Stimulated activated CD8-positive, alpha-beta memory T cell treated with anti-CD3 and anti-CD28 coated beads, Interleukin-4, amount 100 ng/mL, for 48 hours (primary cell): ENCODE measurements around the gene F12.
"Not testable (repeated sequence)": the region's sequence is repeated elsewhere in the genome, so short reads cannot be mapped to it uniquely, and the experiment has no call there.

Source experiments
- DNase-seq: peaks from one replicate; pipeline ENCODE4 v3.0.0-alpha.2; 2020

Gene F12

DNA sequence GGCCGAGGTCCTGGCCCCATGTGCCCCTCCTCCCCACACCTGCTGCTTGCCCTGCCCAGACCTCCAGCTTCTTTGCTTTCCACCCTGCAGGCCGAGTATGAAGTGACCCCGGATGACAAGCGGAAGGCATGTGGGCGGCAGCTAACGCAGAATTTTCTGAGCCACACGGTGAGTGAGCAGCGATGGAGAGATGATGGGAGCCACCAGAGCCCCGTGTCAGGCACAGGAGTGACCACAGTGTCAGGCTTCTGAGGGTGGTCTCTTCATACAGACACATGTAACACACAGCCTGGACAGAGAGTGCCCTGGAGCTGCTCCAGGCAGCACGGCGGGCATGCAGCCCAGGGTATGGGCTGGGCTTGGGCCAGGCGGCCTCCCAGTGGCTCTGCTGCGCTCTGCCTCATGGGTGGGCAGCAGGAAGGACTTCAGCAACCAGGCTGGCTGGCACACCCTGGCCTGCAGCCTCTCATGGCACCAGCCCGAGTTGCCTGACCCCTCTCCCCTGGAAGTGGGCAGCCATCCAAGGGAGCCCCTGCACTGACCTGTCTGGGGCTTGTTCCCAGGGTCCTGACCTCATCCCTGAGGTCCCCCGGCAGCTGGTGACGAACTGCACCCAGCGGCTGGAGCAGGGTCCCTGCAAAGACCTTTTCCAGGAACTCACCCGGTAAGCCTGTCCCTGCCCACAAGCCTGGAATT, 22.9 kb upstream of the F12 start:
- peak; percentile 79 for DNase-seq

DNA sequence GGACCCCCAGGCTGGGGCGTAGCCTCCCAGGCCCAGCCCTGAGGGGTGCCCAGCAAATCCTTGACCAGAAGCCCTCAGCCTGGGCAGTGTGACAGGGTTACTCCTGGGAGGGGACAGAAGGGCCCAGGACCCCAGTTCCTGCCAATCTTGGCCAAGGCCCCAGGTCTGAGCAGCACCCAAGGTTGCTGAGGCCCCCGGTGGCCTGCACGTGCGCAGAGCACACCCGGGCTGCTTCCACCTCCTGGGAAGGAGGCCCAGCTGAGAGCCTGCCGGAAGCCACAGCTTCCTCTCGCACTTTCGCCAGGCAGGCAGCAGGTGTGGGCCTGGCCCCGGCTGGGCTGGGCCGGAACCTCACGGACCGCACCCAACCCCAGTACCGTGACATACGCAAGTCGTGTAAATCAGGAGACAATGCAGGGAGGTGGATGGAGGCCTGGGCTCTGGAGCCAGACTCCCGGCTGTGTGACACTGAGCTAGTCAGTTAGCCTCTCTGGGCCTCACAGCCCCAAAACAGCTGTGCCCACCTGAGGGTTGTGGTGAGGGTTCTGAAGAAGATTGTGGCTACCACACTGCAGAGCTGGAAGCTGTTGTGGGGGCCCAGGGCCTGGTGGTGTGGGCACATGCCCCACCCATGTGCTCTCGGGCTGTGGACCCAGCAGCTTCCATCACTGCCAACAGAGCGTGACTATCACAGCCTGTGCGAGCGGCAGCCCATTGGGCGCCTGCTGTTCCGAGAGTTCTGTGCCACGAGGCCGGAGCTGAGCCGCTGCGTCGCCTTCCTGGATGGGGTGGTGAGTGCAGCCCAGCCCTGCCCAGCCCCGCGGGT, 22.2 kb upstream of the F12 start:
- DNase-seq, result peak; percentile 89

DNA sequence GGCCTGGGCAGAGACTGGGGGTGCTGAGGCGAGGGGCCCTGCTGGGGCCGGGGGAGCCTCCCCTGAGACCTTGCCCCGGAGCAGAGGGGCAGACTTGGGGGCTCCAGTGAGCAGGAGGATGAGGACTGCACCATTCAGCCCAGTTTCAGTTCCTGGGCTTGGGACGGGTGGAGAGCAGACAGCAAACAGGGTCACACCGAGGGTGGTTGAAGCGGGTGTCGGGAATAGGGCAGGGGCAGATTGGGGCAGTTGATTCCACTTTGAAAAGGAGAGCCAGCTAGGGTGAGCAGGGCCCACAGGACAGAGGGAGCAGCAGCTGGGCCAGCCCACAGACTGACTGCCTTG, 21.6 kb upstream of the F12 start:
- DNase-seq, result no peak

DNA sequence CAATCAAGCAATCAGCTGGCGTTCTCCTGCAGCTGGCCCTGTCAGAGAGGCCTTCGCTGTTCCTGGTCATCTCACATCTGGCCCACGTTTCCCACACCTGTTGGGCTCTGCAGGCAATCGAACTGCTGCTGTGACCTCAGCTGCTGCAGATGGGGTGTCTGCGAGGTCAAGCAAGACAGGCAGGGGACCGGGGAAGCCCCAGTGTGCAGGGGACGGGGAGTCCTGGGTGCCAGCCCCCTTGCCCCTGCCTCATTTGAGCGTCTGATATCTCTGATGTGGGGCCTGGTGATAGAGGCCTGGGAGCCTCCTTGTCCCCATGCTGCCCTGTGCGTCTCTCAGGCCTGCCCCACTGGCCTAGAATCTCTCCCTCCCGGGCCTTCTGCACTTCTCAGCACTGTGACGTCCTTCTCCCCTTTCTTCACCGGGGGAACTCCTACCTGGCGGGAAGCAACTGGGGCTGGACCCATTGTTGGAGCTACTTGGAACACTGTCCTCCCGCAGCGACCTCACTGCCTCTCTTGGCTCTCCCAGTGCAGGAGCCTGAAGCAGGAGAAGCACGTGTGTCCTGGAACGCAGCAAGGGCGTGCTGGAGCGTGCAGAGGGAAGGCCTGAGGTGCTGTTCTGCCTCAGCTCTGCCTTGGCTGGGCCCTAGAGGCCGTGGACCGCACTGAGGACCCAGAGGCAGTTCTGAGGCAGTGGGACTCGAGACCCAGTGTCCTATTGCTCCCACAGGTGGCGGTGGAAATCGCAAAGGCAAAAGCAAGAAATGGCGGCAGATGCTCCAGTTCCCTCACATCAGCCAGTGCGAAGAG, 21.0 kb upstream of the F12 start:
- no peak for DNase-seq

DNA sequence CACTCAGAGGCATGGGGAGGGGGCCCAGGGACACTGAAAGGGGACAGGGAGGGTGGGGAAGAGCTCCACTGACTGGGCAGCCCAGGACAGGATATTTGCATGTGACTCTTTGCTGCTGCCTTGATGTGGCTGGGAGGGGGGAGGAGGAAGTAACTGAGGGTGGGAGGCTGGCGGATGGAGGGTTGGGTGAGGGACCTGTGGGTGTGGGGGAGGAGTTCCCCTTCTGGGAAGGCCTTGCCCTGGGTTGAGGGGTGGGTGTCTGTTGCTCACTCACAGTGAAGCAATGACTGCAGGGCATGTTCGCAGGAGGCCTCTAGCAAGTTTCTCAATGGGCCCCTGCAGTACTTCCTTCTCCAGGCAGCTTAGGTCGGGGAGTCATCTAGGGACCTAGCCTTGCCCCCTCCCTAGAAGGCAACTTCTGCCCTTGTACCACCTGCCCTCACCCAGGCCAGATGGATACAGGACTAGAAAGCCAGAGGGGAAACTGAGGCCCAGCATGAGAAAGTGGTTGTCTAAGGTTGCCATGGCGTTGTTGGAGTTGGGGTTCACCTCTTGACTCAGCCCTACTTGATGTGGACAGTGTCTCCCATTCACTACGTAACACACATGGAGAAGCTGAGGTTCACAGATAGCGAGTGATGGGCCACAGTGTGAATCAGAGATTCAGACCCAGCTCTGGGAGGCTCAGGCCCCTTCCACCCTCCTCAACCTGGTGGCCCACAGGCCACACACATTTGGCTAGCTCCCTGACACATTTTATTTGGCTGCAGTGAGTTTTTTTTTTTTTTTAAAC, 20.1 kb upstream of the F12 start:
- peak; percentile 92 for DNase-seq

DNA sequence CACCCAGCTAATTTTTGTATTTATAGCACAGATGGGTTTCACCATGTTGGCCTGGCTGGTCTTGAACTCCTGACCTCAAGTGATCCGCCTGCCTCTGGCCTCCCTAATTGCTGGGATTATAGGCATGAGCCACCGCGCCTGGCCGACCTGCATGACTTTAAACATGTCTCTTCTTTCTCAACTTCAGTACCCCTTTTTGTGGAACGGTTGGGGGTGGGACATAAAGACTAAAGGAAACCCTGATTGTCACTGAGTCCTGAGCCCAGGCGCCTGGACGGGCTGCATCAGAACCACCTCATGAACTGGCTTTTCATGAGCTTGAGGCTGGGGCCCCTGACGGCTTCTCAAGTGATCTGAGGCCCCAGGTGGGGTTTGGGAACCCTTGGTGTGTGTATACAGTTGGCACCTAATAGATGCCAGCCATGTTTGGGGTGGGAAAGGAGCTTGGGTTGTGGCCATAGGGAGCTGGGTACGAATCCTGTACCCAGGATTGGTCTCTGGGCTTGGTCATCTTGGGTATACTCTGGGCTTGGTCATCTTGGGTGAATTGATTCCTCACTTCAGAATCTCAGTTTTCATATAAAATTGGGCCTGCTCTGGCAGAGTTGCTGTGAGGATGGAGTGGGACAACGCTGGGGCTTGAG, 19.3 kb upstream of the F12 start:
- no peak for DNase-seq

DNA sequence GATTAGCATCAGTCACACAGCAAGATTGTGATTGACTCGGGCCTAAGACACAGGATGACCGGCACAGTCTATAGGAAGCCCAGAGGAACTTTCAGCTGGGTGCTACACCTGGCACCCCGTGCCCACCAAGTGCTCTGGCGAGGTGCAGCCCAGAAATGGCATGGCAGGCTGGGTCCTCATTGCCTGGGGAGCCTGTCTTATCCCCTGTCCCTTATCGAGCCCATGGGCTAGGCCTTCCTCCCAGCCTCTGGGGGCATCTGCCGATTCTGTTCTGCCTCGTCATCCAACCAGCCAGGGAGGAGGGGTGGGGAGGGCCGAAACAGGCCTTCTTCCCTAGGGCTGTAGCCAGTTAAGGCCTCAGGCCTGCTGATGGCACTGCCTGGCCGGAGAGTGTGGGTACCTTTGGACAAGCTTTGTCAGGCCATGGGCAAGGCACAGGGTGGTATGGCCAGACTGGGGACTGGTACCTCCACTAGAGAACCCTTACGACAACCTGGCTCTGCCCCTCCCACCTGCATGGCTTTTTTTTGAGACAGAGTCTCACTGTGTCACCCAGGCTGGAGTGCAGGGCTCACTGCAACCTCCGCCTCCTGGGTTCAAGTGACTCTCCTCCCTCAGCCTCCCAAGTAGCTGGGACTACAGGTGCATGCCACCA, 18.7 kb upstream of the F12 start:
- DNase-seq, result peak; percentile 70

DNA sequence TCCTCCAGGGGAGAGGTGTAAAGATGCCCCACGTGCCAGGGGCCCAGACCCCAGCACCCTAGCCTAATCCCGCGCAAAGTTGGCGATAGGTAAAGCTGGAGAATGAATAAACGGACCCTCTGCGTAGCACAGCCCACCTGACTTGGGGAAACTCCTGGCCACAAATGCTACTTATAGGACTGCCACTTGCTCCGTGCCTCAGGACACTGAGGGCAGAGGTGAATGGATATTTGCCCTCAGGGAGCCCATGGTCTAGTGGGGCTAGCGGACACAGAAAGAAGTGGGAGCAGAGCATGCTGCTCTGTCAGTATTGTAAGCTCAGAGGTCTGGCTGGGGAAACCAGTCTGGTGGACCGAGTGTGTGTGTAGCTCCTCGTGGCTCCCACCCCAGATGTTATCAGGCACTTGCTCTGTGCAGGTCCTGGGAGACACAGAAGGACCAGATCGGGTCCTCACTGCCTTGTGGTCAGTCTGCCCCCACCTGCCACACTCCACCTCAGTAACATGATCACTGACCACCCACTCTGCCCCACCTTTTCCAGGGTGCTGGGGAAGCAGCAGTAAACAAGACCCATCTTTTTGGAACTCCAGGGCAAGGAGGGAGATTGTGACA, 18.0 kb upstream of the F12 start:
- DNase-seq, result no peak

DNA sequence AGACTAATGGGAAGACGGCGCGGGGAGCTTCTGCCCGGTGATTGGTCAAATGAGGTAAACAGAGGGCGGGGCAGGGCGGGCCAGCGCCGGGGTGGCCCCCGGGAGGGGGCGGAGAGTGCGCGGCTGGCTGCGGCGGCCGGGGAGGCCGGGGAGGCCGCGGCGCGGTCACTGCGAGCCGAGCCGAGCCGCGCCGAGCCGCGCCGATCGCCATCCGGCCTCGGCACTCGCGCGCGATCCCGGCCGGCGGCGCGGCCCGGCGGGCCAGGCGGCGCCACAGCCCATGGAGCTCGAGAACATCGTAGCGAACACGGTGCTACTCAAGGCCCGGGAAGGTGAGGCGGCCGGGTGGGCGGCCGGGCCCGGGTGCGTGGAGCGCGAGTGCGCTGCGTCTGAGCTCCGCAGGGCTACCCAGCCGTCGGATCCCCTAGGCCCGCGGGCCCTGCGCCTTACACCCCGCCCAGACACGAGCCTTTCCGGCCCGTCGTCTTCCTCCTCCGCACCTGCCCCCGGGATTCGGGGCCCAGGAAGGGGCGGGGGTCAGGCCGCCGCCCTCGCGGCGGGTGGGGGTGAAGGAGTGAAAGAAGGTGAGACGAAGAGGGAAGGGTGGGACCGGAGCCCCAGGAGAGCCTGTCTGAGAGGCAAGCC, 17.3 kb upstream of the F12 start, which contains the start of gene GRK6:
Gene GRK6, plus strand, starts transcription at position 111 of the 645 bp plus-strand sequence. Its CDS starts 170 bp downstream, at position 281.
- peak; percentile 75 for DNase-seq

DNA sequence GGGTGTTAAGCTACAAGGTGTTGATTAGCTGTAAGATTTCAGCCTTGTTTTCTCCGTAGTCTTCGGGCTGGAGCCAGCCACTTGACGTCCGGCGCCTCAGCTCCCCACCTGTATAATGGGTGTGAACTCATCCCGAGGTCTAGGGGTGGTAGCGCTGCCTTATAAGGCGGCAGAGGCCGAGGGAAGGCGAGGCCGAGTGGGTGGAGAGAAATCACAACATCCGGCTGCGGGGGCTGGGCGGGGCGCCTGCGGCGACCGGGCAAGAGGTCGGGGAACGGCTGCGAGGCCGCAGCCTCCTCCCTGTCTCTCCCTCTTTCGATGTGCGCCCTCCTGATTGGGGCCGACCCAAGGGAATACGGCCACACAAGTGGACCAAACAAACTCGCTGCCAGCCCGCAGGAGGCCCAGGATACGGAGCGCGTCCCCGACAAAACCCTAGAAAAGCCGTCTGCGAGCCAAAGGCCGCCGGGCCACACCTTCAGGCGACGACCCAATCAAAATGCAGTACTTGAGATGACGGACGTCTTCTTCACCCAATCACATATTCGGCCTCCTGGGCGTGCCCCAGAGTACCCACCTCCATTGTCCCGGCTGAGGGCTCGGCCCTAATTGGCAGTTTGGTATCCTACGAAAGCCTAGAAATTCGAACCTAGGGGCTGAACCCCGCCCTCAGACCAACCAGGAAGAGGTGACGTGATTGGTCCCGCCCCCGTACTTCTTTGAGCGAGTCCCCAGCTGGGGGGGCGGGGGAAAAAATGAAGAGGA, 16.6 kb upstream of the F12 start:
- DNase-seq, result peak; percentile 100

DNA sequence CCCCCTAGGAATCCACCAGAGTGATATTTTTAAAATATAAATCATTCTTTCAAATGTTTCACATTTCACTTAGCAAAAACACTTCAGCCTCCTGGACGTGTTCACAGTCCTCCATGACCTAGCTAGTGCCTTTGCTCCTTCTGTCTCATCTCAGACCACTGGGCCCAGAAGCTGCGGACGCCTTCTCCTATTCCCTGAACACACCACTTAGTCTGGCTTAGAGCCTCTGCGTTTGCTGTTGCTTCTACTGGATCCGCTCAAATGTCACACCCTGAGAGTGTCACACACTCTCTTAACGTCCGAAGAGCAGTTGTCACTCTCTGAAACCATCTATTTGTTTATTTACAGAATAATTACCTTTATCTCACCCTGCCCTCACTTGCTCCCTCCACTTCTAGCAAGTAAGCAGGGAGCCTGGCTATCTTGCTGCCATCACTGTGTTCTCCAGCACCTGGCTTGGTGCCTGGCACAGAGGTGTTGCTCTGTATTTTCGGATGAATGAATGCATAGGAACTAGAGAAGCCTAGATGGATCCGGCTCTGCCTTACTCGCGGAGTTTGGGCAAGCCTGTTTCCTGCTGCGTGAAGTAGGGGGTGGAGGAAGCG, 15.9 kb upstream of the F12 start:
- DNase-seq, result no peak

DNA sequence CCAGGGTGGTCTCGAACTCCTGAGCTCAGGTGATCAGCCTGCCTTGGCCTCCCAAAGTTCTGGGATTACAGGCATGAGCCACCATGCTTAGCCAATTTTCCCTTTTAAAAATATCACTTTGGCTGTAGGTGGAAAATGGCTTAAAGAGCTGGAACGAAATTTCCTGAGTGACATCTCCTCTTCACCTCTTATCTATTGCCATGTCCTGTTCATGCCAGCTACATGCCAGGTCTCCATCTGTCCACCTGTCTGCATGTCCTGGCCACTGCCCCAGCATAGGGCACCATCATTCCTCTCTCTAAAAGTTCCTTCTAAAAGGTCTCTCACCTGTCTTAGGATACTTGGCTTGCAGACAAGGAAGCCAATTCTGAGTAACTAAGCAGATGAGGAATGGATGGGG, 14.3 kb upstream of the F12 start:
- no peak for DNase-seq

DNA sequence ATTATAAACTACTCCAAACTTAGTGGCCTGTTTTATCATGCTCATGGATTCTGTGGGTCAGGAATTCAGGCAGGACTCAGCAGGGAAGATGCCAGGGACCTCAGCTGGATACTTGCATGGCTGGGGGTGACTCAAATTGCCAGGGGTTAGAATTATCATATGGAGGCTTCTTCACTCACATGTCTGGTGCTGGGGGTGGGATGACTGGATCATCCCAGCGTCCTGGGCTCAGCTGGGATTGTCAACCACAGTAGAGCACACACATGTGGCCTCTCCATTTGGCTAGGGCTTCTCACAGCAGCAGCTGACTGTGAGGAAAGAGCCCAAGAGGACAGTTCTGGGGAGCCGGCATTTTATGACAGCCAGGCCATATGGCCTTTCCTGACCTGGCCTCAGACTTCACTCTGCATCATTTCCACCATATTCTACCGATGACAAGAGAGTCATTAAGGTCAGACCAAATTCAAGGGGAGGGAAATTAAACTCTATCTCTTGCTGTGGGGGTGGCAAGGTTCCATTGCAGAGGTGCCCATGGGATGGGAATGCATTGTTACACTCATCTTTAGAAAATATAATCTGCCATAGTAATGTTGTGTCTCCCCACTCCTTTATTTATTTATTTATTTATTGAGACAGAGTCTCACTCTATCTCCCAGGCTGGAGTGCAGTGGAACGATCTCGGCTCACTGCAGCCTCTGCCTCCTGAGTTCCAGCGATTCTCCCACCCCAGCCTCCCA, 11.9 kb upstream of the F12 start:
- no peak for DNase-seq

DNA sequence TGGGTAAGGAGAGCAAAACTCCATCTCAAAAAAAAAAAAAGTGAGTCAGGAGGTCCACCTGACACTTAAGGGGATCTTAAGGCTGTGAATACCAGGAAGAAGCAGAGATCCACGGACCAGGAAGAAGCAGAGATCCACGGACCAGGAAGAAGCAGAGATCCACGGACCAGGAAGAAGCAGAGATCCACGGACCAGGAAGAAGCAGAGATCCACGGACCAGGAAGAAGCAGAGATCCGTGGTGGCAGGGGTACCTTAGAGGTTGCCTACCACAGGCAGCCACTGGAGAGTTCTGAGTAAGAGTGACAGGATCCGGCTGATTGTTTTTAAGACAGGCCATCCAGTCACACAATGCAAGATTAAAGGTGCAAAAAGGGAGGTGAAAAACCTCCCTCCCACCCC, 11.1 kb upstream of the F12 start:
- DNase-seq, result not testable (repeated sequence)

DNA sequence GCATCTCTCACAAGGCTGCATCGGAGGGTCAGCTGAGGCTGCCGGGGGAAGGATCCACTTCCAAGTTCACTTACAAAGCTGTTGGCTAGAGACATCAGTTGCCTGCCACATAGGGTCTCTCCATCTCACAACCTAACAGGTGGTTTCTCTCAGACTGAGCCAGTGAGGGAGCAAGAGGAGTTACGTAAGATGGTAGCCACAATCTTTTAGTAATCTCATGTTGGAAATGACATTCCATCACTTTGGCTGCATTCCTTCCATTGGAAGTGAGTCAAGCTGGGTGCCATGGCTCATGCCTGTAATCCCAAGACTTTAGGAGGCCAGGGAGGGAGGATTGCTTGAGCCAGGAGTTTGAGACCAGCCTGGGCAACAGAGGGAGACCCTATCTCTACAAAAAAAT, 9.7 kb upstream of the F12 start:
- DNase-seq, result no peak

DNA sequence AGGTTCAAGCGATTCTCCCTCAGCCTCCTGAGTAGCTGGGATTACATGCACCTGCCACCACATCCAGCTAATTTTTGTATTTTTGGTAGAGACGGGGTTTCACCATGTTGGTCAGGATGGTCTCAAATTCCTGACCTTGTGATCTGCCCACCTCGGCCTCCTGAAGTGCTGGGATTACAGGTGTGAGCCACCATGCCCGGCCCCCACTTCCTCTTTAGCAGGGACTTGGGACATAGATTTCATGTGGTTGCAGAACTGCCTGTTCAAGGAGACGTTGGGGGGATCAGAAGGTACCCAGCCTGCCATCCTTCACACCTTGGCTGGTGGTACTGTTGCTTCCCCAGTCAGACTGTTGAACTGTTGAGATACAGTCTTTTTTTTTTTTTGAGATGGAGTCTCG, 7.7 kb upstream of the F12 start:
- DNase-seq, result not testable (repeated sequence)

DNA sequence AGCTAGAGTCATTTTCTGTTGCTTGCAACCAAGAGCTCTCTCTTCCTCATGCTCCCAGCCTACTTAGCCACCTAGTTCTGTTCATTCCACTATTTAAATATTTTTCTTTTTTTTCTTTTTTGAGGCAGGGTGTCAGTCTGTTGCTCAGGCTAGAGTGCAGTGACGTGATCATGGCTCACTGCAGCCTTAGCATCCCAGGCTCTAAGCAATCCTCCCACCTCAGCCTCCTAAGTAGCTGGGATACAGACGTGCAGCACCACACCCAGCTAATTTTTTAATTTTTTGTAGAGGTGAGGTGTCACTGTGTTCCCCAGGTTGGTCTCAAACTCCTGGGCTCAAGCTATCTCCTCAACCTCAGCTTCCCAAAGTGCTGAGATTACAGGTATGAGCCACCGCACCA, 5.1 kb upstream of the F12 start:
- no peak for DNase-seq

DNA sequence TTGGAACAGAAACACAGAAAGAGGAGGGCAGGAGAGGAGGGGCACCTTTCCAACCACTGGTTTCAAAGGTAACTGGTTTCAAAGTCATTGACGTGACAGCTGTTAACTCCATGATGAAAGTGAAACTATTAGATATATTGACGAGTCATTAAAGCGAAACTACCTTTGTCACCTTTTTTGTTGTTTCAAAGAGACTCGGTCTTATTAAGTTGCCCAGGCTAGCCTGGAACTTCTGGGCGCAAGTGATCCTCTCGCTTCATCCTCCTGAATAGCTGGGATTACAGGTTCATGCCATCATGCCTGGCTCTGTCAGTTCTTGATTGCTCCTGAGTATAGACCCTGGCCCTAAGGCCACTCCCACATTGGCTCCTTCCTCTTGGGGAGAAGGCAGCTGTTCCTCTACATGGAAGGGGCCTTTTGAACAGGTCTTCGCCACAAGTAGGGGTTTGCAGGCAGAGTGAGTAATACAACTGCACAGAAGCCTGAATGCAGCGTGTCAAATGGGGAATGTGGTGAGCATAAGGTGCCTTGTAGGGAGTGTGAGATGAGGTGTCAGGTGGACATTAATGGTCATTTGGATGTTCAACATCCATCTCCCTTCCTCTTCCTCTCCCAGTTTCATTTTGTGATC, 3.4 kb upstream of the F12 start:
- peak; percentile 43 for DNase-seq
